Uterus (tissue), 2 donors: Measurements from ENCODE around the gene POU2F1.

Experiments
- POLR2A ChIP-seq, 2 donors: fragments of 450-650 bp; IDR thresholded peaks; one replicate each; pipeline ENCODE4 v1.6.1; 2016; ENCODE audit warnings: antibody characterized with exemption in 2 of 2, mild to moderate bottlenecking in 1 of 2, moderate library complexity in 1 of 2
- TF ChIP-seq, protein P1 (sequence below), 4 experiments: fragments of 200-600 bp in 2 of 4; fragments of 450-650 bp in 2 of 4; sonication (generic) in 2 of 4; IDR thresholded peaks; one replicate each; pipeline ENCODE4 v1.5.1; 2016 to 2019; ENCODE audit warnings: antibody characterized with exemption in 4 of 4, mild to moderate bottlenecking in 2 of 4, moderate library complexity in 1 of 4

DNA sequence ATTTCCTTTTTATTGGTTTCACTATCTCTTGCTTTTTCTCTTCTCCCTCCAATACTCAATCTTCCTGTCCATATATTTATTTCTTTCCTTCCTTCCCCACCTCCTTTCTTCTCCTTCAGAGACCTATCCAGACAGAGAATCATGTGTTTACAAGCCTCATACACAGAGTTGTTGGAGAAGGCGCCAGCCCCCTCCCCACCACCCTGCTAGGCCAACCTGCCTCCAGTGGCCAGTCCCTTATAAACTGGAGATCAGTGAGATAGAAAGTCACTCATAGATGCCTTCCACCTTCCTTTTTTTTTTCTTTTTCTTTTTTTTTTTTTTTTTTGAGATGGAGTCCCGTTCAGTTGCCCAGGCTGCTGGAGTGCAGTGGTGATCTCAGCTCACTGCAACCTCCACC lies 244.3 kb downstream of the POU2F1 start:
- no peak for TF ChIP-seq POLR2A (IDR thresholded peaks at IDR 0.05)
- TF ChIP-seq, protein P1, sequence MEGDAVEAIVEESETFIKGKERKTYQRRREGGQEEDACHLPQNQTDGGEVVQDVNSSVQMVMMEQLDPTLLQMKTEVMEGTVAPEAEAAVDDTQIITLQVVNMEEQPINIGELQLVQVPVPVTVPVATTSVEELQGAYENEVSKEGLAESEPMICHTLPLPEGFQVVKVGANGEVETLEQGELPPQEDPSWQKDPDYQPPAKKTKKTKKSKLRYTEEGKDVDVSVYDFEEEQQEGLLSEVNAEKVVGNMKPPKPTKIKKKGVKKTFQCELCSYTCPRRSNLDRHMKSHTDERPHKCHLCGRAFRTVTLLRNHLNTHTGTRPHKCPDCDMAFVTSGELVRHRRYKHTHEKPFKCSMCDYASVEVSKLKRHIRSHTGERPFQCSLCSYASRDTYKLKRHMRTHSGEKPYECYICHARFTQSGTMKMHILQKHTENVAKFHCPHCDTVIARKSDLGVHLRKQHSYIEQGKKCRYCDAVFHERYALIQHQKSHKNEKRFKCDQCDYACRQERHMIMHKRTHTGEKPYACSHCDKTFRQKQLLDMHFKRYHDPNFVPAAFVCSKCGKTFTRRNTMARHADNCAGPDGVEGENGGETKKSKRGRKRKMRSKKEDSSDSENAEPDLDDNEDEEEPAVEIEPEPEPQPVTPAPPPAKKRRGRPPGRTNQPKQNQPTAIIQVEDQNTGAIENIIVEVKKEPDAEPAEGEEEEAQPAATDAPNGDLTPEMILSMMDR (IDR thresholded peaks at IDR 0.05): no peak
